Measurements from ENCODE around the gene S100A7A.

DNA sequence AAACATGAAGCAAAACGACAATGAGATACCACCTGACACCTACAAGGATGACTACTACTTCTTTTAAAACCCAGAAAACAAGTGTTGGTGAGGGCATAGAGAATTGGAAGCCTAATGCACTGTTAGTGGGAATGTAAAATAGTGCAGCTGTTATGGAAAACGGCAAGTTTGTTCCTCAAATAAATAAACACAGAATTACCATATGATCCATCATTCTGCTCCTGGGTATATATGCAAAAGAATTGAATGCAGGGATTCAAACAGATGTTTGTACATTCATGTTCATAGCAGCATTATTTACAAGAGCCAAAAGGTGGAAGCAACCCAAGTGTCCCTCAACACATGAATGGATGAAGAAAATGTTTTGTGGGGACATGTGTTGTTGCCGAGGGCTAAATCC is 24.1 kb upstream of the S100A7A start:
- no peak for TF ChIP-seq ZFX (IDR thresholded peaks at IDR 0.05; ENCODE audit: borderline replicate concordance)
- TF ChIP-seq, protein P1, sequence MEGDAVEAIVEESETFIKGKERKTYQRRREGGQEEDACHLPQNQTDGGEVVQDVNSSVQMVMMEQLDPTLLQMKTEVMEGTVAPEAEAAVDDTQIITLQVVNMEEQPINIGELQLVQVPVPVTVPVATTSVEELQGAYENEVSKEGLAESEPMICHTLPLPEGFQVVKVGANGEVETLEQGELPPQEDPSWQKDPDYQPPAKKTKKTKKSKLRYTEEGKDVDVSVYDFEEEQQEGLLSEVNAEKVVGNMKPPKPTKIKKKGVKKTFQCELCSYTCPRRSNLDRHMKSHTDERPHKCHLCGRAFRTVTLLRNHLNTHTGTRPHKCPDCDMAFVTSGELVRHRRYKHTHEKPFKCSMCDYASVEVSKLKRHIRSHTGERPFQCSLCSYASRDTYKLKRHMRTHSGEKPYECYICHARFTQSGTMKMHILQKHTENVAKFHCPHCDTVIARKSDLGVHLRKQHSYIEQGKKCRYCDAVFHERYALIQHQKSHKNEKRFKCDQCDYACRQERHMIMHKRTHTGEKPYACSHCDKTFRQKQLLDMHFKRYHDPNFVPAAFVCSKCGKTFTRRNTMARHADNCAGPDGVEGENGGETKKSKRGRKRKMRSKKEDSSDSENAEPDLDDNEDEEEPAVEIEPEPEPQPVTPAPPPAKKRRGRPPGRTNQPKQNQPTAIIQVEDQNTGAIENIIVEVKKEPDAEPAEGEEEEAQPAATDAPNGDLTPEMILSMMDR (IDR thresholded peaks at IDR 0.05) = no peak

Data from 22Rv1 (cell line).